HG03025 (cell line): ENCODE measurements around the gene MGMT.

Source experiments
- ATAC-seq: cut with Tn5 transposase; IDR thresholded peaks from one replicate; pipeline ENCODE4 v1.9.1; 2021; ENCODE audit warnings: mild to moderate bottlenecking, moderate library complexity; ENCODE audit not compliant: unreplicated experiment, low FRiP score

MGMT gene

DNA sequence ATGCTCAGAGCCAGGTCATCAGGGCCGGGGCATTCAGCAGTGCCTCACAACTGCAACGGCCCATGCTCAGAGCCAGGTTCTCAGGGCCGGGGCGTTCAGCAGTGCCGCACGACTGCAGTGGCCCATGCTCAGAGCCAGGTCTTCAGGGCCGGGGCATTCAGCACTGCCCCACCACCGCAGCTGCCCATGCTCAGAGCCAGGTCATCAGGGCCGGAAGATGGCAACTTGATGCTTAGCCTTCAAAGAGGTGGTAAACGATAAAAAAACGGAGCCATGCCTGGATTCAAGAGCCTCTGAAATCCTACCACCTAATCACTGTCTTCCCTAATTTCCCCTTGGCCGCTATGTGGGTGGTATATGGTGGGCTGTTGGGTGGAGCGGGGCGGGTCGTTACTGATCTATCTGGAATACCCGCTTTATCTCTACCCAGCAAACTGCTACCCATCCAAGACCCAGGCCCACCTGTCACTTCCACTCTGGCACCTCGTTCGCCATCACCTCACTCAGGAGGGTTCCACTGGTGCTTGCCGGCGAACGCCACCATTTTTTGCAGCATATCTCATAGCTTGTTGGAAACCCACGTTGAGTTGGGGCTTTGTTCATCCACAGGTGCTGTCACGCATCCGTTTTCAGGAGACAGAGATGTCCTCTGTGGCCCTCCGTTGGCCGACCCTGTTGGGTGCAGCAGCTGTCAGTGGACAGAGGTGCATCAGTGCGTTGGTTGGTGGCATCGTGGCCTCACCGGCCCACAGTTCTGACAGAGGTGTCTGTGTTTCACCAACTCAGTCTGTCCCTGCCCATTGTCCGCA is 275.9 kb downstream of the MGMT start:
- no peak for ATAC-seq

- no peak for ATAC-seq
Observed at GRCh38 chr10:129743738-129744133, 276.7 kb downstream of the MGMT start.

- ATAC-seq = no peak
Observed at GRCh38 chr10:129744134-129745111, 277.4 kb downstream of the MGMT start.

DNA sequence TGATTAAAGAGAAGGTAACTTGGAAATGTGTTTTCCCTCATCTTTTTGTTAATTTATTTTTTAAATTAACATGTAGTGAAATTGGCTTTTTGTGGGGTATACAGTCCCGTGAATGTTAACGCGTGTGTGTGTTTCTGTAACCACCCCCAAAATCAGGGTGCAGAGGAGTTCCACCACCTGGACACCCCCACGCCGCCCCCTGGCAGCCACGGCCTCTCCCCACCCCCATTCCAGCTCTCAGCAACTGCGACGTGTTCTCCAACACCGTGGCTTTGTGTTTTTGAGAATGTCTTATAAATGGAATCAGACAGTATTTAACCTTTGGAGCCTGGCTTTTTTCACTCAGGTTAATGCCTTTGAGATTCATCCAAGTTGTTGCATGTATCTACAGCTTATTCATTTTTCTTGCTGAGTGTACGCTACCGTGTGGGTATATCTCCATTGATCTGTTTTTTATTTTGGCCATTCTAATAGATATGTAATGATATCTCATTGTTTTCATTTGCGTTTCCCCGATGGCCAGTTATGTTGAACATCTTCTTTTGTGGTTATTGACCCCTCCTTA is 278.2 kb downstream of the MGMT start:
- no peak for ATAC-seq

DNA sequence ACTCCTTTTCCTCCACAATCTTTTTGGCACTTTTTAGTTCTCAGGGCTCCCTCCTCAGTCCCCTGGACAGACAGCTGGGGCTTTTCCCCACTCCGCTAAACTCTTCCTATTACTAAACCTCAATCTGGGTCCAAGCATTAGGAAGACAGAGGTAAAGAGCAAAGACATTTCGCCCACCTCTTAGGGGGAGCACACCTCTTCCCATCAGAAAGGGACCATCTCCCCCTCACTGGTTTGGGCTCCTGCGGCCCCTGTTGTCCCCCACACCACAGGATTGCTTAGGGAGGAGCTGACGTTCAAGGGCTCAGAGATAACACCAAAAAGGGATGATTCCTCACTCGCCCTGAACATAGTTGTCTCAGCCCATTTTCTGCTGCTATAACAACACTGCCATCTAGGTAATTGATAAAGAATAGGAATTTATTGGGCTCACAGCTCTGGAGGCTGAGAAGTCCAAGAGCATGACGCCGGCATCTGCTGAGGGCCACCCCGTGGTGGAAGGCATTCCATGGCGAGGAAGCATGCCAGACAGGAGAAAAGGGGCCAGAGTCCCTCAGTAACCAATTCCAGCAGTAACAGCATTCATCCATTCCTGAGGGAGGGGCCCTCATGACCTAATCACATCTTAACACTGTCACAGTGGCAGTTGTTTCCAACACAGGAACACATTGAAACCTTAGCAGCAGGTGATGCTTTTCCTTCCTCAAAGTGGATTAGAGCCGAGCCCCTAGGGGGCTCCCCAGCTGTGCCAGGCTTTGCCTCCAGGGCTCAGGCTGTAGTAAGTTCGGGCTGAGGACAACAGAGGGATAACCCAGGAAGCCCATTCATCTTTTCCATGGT is 287.4 kb downstream of the MGMT start:
- ATAC-seq = no peak

- no peak for ATAC-seq
Observed at GRCh38 chr10:129755158-129755591, 288.1 kb downstream of the MGMT start.

GRCh38 chr10:129755621-129756020 is 288.6 kb downstream of the MGMT start:
- ATAC-seq = no peak

DNA sequence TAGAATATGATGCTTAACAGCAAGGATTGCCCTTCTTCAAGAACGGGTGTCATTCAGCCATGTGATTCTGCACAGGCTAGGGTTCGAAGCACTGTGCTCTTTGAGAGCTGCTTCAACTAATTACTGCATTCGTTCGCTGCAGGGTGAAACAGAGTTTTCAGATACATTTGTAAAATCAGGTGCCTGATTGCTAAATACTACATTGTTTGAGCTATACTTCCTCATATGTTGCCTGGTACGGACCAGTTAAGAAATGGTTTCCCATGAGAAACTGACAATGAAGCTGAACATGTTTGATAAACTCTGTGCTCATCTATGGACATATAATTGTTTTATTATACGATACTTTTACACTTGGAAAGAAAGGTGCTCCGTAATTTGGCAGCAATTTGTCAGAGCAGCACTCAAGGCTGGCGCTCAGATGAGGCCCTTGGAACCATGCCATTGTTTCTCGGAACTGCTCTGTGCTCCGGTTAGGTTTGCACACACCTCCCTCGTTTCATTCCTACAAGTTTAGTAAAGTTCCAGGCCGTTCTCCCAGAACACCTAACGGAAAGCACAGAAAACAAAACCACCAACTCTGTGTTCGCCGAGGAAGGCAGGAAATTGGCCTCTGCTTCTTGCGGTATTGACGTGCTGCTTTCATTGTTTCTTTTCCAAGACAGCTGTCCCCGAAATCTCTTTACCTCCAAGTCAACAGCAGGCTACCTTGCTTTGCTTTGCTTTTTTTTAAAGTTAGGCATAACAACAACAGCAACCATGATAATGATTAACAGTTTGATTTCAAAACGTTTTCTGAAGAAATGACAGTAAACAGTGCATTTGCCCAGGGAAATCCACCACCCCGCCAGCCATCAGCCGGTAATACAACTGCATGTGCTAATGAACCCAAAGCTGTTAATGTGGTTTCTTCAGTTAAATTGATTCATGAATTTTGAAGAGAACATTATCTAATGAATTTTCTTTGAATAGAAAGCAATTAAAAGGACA is 290.2 kb downstream of the MGMT start:
- no peak for ATAC-seq

DNA sequence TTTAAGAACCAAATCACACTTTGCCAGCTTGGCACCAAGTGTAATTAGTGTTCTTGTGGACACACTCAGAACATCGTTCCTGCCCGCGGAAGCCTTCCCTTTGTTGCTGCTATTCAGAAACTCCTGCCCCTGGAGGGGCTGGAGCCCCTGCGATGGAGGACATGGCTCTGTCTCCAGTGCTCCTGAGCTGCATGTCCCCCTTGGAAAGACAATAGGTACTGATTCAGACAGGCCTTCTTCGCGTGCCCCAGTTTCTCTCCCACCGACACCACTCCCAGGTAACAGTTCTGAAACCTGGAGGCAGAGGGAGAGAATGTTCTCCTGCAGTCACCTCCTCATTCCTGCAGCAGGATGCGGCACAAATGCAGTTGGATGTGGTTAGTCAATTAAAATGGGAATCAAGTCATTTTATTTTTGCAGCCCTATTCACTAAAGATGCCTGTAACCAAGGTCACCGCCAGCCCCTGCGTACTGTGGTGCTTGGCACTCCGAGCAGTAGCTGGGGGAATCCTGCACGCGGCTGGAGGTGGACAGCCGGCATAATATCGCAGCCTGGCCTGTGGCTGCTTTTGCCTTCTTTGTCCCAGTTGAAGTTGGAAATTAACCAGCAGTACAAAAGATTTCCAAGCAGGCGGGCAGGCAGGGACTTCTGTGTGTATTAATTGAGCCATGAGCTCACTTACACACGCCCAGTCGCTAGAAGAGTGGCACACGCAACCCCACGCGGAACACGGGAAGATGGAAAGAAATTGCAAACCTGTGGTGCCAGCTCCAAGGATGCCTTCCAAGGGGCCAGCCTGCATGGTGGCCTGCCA is 291.4 kb downstream of the MGMT start:
- no peak for ATAC-seq

GRCh38 chr10:129759214-129760002 is 292.4 kb downstream of the MGMT start:
- ATAC-seq = no peak

GRCh38 chr10:129760003-129760315 is 292.9 kb downstream of the MGMT start:
- ATAC-seq = no peak

DNA sequence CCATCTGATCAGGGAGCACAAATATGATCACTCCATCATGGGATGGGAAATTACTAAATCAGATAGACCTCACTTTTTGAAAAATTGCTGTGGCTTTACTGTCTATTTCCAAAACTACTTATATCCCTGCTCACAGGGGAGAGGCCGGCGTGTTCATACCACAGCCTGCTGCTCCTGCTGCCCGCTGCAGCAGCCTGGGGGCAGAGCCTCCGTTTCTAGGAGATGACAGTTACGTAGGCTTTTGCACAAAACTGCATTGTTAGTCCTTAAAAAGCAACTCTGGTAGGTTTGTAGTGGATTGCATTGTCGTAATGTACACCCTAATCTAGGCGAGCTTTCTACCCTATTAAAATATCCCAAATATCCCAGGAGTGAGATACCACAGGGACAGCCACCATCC is 293.4 kb downstream of the MGMT start:
- ATAC-seq = no peak

GRCh38 chr10:129761197-129761972 is 294.3 kb downstream of the MGMT start:
- ATAC-seq = no peak

GRCh38 chr10:129761981-129762956 is 295.2 kb downstream of the MGMT start:
- no peak for ATAC-seq

DNA sequence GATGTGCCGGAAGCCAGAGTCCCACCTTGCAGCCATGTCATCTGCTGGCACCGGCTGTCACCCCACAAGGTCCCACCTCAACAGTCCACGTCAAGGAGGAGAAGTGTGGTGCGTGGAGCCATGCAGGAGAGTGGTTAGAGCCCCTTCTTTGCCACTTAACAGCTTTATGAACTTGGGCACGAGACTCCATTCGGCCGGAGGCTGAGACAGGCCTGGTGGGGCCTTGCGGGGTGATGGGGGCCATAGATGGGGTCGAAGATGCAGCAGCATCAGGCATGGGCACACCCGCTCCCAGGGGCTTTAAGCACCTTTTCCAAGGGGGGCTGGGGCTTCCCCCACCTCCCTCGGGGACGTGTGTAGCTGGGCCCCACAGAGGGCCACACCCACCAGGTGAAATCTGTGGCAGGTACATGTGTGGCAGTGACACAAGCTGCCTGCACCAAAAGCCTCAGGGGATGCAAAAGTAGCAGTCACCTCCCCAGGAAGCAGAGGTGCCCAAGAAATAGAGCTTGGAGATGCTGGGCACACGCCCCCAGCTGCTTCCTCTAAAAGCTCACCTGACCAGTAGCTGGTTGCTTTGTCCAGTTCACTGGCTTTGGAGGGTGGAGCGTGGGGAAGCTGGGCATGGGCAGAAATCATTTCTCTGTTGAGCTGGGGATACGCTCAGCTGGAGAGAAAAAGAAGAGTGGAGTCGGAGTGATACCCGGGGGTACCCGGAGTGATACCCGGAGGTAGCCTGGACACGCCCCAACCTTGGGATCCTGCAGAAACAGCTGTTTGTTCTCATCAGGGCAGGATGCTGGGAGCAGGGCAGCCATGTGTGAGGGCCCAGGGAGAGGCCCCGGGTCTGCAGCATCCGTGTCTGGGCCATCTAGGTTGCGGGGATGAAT is 297.2 kb downstream of the MGMT start:
- ATAC-seq = no peak
